HepG2 (cell line): ENCODE results near the gene C2orf42. TPM values are rescaled to one million over a fixed set of nuclear protein-coding genes. Genes with fewer than 3 reads are reported as not detected.

ENCODE experiments used
- ARNTL ChIP-seq: sonication (generic); formaldehyde crosslinking; IDR thresholded peaks from 2 replicates; pipeline ENCODE4 v1.4.0; 2020; ENCODE audit warnings: mild to moderate bottlenecking, missing genetic modification reagents
- GLI4 ChIP-seq: sonication (generic); formaldehyde crosslinking; IDR thresholded peaks from 2 replicates; pipeline ENCODE4 v1.5.1; 2020; ENCODE audit warnings: missing genetic modification reagents, mild to moderate bottlenecking, moderate library complexity, borderline replicate concordance
- HNF4G ChIP-seq, 2 experiments: sonication (generic) in 1 of 2; formaldehyde crosslinking in 1 of 2; IDR thresholded peaks; 2 replicates each; pipeline versions ENCODE4 v1.4.0 to v1.6.1; 2011 to 2020; ENCODE audit warnings: borderline replicate concordance in 2 of 2, low read depth in 2 of 2, mild to moderate bottlenecking in 2 of 2, low read length in 1 of 2, missing genetic modification reagents in 1 of 2, moderate library complexity in 1 of 2
- HOXA5 ChIP-seq: sonication (generic); formaldehyde crosslinking; IDR thresholded peaks from 2 replicates; pipeline ENCODE4 v1.4.0; 2020; ENCODE audit warnings: missing genetic modification reagents
- IRX3 ChIP-seq: sonication (generic); formaldehyde crosslinking; IDR thresholded peaks from 2 replicates; pipeline ENCODE4 v1.8.1; 2023; ENCODE audit warnings: mild to moderate bottlenecking, low read depth, missing genetic modification reagents, borderline replicate concordance
- NFIC ChIP-seq: IDR thresholded peaks from 2 replicates; pipeline ENCODE4 v1.6.1; 2012; ENCODE audit warnings: mild to moderate bottlenecking, low read length, inconsistent platforms
- POLR2G ChIP-seq: fragments of 200-400 bp; formaldehyde crosslinking; IDR thresholded peaks from 2 replicates; pipeline ENCODE4 v1.6.1; 2018; ENCODE audit warnings: mild to moderate bottlenecking, low read depth, low read length, moderate library complexity
- RCOR2 ChIP-seq: IDR thresholded peaks from 2 replicates; pipeline ENCODE4 v1.6.1; 2016; ENCODE audit warnings: missing biosample characterization, missing genetic modification reagents
- TEAD3 ChIP-seq: optimal IDR thresholded peaks from 2 replicates; pipeline ENCODE3; 2016; ENCODE audit warnings: borderline replicate concordance
- ZNF556 ChIP-seq: sonication (generic); formaldehyde crosslinking; IDR thresholded peaks from 2 replicates; pipeline ENCODE4 v1.4.0; 2020; ENCODE audit warnings: mild to moderate bottlenecking, missing genetic modification reagents, borderline replicate concordance
- polyA plus RNA-seq, 8 experiments: library from polyadenylated mRNA; depleted of rRNA in 3 of 8; stranded (reverse) in 7 of 8; unstranded in 1 of 8; fragments of >200 nt; fragmentation: Illumina TruSeq in 4 of 8; extraction: Trizol in 4 of 8; gene quantifications; 2 replicates each; pipeline versions ENCODE4 v1.2.1 to v1.2.3, GENCODE V29; 2011 to 2016; ENCODE audit warnings: low read depth in 4 of 8, missing spikeins in 1 of 8, mixed read lengths in 1 of 8; ENCODE audit not compliant: insufficient read depth in 1 of 8
- total RNA-seq, 5 experiments: library from RNA; depleted of rRNA; stranded (reverse); fragments of >200 nt; fragmentation: Illumina TruSeq; extraction: Trizol; gene quantifications; 2 replicates each; pipeline ENCODE4 v1.2.3, GENCODE V29; 2016; ENCODE audit warnings: low read depth in 1 of 5
- TF ChIP-seq, protein P1 (sequence below): sonication (generic); formaldehyde crosslinking; conservative IDR thresholded peaks from 2 replicates; pipeline ENCODE4 v1.4.0; 2020; ENCODE audit warnings: mild to moderate bottlenecking, missing genetic modification reagents, moderate library complexity
- TF ChIP-seq, protein P2 (sequence below): sonication (generic); formaldehyde crosslinking; IDR thresholded peaks from 2 replicates; pipeline ENCODE4 v1.4.0; 2020; ENCODE audit warnings: missing genetic modification reagents, borderline replicate concordance
- TF ChIP-seq, protein P3 (sequence below): IDR thresholded peaks from 2 replicates; pipeline ENCODE4 v1.6.1; 2012; ENCODE audit warnings: inconsistent platforms
- TF ChIP-seq, protein P4 (sequence below): fragments of 450-650 bp; IDR thresholded peaks from 2 replicates; pipeline ENCODE4 v1.6.1; 2017

The C2orf42 gene
- total and polyA plus RNA-seq, 2 of the 13 experiments (the other 11 are each of a cell fraction or from before 2014, with no cell fraction given): 9.3 to 9.9 TPM

DNA sequence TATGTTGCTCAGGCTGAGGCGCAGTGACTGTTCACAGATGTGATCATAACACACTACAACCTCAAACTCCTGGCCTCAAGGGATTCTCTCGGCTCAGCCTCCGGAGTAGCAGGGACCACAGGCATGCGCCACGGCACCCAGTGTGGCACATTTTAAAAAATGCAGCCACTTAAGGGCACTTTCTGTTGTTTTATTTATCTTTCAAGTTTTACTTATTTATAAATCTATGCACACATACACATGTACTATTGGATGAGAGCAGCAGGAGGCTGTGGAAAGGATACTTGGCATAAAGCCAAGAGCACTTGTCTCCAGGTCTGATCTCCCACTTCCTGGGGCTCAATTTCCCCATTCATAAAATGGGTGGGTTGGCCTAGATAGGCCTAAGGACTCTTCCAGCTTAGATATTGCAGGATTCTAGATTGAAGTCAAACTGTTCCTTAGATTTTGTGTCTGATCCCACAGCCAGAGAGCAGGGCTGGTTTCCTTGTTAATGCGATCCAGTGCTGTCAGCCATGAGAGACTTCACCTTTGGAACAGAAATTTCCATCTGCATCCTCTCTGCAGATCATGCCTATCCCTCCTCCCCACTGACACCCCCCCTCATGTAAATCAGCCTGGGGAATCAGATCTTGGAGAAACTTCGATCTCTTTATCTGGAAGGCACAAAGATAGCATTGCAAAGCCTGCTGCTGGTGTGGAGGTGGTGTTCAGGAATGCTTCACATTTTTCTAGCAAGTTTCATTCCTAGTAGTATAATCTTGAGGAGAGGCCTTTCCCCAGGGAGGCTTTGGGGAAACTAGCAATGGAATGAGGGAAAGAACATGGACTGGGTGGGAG is 78.8 kb downstream of the C2orf42 start (continued):
- TF ChIP-seq, protein P1, sequence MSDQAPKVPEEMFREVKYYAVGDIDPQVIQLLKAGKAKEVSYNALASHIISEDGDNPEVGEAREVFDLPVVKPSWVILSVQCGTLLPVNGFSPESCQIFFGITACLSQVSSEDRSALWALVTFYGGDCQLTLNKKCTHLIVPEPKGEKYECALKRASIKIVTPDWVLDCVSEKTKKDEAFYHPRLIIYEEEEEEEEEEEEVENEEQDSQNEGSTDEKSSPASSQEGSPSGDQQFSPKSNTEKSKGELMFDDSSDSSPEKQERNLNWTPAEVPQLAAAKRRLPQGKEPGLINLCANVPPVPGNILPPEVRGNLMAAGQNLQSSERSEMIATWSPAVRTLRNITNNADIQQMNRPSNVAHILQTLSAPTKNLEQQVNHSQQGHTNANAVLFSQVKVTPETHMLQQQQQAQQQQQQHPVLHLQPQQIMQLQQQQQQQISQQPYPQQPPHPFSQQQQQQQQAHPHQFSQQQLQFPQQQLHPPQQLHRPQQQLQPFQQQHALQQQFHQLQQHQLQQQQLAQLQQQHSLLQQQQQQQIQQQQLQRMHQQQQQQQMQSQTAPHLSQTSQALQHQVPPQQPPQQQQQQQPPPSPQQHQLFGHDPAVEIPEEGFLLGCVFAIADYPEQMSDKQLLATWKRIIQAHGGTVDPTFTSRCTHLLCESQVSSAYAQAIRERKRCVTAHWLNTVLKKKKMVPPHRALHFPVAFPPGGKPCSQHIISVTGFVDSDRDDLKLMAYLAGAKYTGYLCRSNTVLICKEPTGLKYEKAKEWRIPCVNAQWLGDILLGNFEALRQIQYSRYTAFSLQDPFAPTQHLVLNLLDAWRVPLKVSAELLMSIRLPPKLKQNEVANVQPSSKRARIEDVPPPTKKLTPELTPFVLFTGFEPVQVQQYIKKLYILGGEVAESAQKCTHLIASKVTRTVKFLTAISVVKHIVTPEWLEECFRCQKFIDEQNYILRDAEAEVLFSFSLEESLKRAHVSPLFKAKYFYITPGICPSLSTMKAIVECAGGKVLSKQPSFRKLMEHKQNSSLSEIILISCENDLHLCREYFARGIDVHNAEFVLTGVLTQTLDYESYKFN: peak; percentile 46
- peak; percentile 46; the same call in 1 of the 2 replicates for TF ChIP-seq HNF4G (IDR thresholded peaks at IDR 0.05; ENCODE audit: borderline replicate concordance, low read depth, low read length)
- no peak for TF ChIP-seq HNF4G (CRISPR knock-in tag; IDR thresholded peaks at IDR 0.05; ENCODE audit: borderline replicate concordance, low read depth)
- no peak for TF ChIP-seq ARNTL (CRISPR knock-in tag)
- TF ChIP-seq TEAD3 (CRISPR knock-in tag): peak; percentile 58
- TF ChIP-seq, protein P2, sequence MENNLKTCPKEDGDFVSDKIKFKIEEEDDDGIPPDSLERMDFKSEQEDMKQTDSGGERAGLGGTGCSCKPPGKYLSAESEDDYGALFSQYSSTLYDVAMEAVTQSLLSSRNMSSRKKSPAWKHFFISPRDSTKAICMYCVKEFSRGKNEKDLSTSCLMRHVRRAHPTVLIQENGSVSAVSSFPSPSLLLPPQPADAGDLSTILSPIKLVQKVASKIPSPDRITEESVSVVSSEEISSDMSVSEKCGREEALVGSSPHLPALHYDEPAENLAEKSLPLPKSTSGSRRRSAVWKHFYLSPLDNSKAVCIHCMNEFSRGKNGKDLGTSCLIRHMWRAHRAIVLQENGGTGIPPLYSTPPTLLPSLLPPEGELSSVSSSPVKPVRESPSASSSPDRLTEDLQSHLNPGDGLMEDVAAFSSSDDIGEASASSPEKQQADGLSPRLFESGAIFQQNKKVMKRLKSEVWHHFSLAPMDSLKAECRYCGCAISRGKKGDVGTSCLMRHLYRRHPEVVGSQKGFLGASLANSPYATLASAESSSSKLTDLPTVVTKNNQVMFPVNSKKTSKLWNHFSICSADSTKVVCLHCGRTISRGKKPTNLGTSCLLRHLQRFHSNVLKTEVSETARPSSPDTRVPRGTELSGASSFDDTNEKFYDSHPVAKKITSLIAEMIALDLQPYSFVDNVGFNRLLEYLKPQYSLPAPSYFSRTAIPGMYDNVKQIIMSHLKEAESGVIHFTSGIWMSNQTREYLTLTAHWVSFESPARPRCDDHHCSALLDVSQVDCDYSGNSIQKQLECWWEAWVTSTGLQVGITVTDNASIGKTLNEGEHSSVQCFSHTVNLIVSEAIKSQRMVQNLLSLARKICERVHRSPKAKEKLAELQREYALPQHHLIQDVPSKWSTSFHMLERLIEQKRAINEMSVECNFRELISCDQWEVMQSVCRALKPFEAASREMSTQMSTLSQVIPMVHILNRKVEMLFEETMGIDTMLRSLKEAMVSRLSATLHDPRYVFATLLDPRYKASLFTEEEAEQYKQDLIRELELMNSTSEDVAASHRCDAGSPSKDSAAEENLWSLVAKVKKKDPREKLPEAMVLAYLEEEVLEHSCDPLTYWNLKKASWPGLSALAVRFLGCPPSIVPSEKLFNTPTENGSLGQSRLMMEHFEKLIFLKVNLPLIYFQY (CRISPR knock-in tag): 0 out of 2 replicates have a peak, but pooled peaks have one; percentile 16
- 0 out of 2 replicates have a peak, but pooled peaks have one; percentile 34 for TF ChIP-seq POLR2G
- TF ChIP-seq IRX3 (CRISPR knock-in tag): no peak
- TF ChIP-seq GLI4 (CRISPR knock-in tag): peak; percentile 72; the same call in 1 of the 2 replicates
- TF ChIP-seq, protein P3, sequence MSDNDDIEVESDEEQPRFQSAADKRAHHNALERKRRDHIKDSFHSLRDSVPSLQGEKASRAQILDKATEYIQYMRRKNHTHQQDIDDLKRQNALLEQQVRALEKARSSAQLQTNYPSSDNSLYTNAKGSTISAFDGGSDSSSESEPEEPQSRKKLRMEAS: 0 out of 2 replicates have a peak, but pooled peaks have one; percentile 12
- TF ChIP-seq, protein P4, sequence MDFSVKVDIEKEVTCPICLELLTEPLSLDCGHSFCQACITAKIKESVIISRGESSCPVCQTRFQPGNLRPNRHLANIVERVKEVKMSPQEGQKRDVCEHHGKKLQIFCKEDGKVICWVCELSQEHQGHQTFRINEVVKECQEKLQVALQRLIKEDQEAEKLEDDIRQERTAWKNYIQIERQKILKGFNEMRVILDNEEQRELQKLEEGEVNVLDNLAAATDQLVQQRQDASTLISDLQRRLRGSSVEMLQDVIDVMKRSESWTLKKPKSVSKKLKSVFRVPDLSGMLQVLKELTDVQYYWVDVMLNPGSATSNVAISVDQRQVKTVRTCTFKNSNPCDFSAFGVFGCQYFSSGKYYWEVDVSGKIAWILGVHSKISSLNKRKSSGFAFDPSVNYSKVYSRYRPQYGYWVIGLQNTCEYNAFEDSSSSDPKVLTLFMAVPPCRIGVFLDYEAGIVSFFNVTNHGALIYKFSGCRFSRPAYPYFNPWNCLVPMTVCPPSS: no peak
- TF ChIP-seq RCOR2 (CRISPR knock-in tag): peak; percentile 83; the same call in 1 of the 2 replicates
- TF ChIP-seq HOXA5 (CRISPR knock-in tag): no peak
- TF ChIP-seq ZNF556: peak; percentile 71; the same call in 1 of the 2 replicates
- TF ChIP-seq NFIC: peak; percentile 68; the same call in 1 of the 2 replicates
